SW 1271 (cell line): ENCODE data around the gene SARS1.
A peak's percentile ranks its signal among the peaks of the same experiment; 100 is the strongest.
"Not testable (repeated sequence)": the region's sequence is repeated elsewhere in the genome, so short reads cannot be mapped to it uniquely, and the experiment has no call there.

ENCODE experiments used
- DNase-seq, 2 experiments: peaks; one replicate each; lab custom pipeline; 2025; lab: John Stamatoyannopoulos, UW

The SARS1 gene

GRCh38 chr1:109275706-109276345 lies 62.1 kb downstream of the SARS1 start:
- DNase-seq = no peak

- DNase-seq = peak in 1 of 2 experiments; percentile 59
These were observed 63.9 kb downstream of the SARS1 start for GRCh38 chr1:109277434-109278204.

- no peak for DNase-seq
These were observed 66.0 kb downstream of the SARS1 start for GRCh38 chr1:109279615-109280278.

GRCh38 chr1:109280862-109281261 lies 67.1 kb downstream of the SARS1 start:
- DNase-seq = no peak

- no peak for DNase-seq
These were observed 68.2 kb downstream of the SARS1 start for GRCh38 chr1:109281680-109282496.

GRCh38 chr1:109282497-109282951 lies 68.8 kb downstream of the SARS1 start:
- peak in 1 of 2 experiments; percentile 33 for DNase-seq

GRCh38 chr1:109282952-109283747 lies 69.4 kb downstream of the SARS1 start, which contains the start of gene PSRC1:
TSS of gene PSRC1 (minus strand) at chr1:109283145.
- peak; percentile 65 to 84 for DNase-seq

- no peak for DNase-seq
These were observed 70.3 kb downstream of the SARS1 start for GRCh38 chr1:109283748-109284600.

- not testable (repeated sequence) for DNase-seq
These were observed 73.0 kb downstream of the SARS1 start for GRCh38 chr1:109286762-109287161.
